Measurements from ENCODE around the gene PDZRN3. TPM values are rescaled to one million over a fixed set of nuclear protein-coding genes. Genes with fewer than 3 reads are reported as not detected.

PDZRN3 gene
- polyA plus RNA-seq, 2 of the 4 experiments (the other 2 are of a cell fraction): not detected

DNA sequence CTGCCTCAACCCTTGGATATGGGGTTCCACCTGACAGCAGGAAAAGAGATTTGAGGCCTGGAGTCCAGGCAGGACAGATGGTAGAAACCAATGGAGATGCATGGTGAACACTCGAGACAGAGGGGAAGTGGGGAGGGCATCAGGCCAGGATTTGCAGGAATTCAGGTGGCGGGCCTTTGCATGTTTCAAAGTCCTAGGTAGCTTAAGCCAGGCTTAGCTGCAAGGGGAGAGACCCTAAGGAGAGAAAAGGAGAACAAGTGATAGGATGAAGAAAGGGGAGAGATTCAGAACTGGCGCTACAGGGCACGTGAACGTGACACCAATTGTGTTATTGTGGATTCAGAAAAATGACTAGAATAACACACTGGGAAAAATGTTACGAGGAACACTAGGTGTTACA lies 182.6 kb downstream of the PDZRN3 start:
- CTCF ChIA-PET: interaction anchor here (0.7 kb wide), 1 partner anchor 61 kb away, joined by 3 read pairs; no protein-coding TSS in a partner anchor
- 32% methylated on average over 6 of the region's 6 CpGs for WGBS (ENCODE audit: missing lambda C conversion rate)
- POLR2A ChIA-PET: no interaction called here
- H3K4me1 ChIP-seq: no peaks in the 10 kb centered on the region
- no peak for DNase-seq (ENCODE audit: low read depth in 1 of 2, low spot score in 1 of 2)
- no peak for TF ChIP-seq NR3C1 (IDR thresholded peaks at IDR 0.05)
- no peak overlapping the region for H3K4me3 ChIP-seq
- no peak for ATAC-seq
- no peak for FAIRE-seq
- H3K4me2 ChIP-seq: no peak overlapping the region
- no peaks in the 10 kb centered on the region for H3K9me3 ChIP-seq
- no peak overlapping the region for H3K27ac ChIP-seq

GRCh38 chr3:73437828-73438227 lies 186.9 kb downstream of the PDZRN3 start:
- WGBS (ENCODE audit: missing lambda C conversion rate): 0% methylated on average over 3 of the region's 3 CpGs
- no peak for TF ChIP-seq JUN (IDR thresholded peaks at IDR 0.05)
- no peak for TF ChIP-seq HEYL (CRISPR knock-in tag; IDR thresholded peaks at IDR 0.05)
- TF ChIP-seq REST (IDR thresholded peaks at IDR 0.05): no peak
- TF ChIP-seq, protein P1, sequence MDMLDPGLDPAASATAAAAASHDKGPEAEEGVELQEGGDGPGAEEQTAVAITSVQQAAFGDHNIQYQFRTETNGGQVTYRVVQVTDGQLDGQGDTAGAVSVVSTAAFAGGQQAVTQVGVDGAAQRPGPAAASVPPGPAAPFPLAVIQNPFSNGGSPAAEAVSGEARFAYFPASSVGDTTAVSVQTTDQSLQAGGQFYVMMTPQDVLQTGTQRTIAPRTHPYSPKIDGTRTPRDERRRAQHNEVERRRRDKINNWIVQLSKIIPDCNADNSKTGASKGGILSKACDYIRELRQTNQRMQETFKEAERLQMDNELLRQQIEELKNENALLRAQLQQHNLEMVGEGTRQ (IDR thresholded peaks at IDR 0.05): no peak
- no peak for TF ChIP-seq HOXB13 (CRISPR knock-in tag; IDR thresholded peaks at IDR 0.05; ENCODE audit: low read depth)
- TF ChIP-seq ZNF302 (CRISPR knock-in tag; IDR thresholded peaks at IDR 0.05): no peak
- no peak for TF ChIP-seq CEBPB (IDR thresholded peaks at IDR 0.05)
- TF ChIP-seq NFE2L2 (conservative IDR thresholded peaks at IDR 0.05; ENCODE audit: low read length): no peak
- TF ChIP-seq RFX5 (IDR thresholded peaks at IDR 0.05): no peak
- TF ChIP-seq, protein P2, sequence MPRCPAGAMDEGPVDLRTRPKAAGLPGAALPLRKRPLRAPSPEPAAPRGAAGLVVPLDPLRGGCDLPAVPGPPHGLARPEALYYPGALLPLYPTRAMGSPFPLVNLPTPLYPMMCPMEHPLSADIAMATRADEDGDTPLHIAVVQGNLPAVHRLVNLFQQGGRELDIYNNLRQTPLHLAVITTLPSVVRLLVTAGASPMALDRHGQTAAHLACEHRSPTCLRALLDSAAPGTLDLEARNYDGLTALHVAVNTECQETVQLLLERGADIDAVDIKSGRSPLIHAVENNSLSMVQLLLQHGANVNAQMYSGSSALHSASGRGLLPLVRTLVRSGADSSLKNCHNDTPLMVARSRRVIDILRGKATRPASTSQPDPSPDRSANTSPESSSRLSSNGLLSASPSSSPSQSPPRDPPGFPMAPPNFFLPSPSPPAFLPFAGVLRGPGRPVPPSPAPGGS (IDR thresholded peaks at IDR 0.05): no peak
- TF ChIP-seq RAD21 (conservative IDR thresholded peaks at IDR 0.05 in 1 of 2, IDR thresholded peaks at IDR 0.05 in 1 of 2): no peak
- TF ChIP-seq PHF8 (IDR thresholded peaks at IDR 0.05; ENCODE audit: borderline replicate concordance, low read depth): no peak
- TF ChIP-seq, protein P3, sequence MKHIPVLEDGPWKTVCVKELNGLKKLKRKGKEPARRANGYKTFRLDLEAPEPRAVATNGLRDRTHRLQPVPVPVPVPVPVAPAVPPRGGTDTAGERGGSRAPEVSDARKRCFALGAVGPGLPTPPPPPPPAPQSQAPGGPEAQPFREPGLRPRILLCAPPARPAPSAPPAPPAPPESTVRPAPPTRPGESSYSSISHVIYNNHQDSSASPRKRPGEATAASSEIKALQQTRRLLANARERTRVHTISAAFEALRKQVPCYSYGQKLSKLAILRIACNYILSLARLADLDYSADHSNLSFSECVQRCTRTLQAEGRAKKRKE (CRISPR knock-in tag; IDR thresholded peaks at IDR 0.05; ENCODE audit: low read depth): no peak
- TF ChIP-seq KDM5A (IDR thresholded peaks at IDR 0.05): no peak
- no peak for TF ChIP-seq EP300 (IDR thresholded peaks at IDR 0.05)
- TF ChIP-seq, protein P4, sequence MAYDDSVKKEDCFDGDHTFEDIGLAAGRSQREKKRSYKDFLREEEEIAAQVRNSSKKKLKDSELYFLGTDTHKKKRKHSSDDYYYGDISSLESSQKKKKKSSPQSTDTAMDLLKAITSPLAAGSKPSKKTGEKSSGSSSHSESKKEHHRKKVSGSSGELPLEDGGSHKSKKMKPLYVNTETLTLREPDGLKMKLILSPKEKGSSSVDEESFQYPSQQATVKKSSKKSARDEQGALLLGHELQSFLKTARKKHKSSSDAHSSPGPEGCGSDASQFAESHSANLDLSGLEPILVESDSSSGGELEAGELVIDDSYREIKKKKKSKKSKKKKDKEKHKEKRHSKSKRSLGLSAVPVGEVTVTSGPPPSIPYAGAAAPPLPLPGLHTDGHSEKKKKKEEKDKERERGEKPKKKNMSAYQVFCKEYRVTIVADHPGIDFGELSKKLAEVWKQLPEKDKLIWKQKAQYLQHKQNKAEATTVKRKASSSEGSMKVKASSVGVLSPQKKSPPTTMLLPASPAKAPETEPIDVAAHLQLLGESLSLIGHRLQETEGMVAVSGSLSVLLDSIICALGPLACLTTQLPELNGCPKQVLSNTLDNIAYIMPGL (CRISPR knock-in tag; IDR thresholded peaks at IDR 0.05; ENCODE audit: borderline replicate concordance): no peak
- TF ChIP-seq, protein P5, sequence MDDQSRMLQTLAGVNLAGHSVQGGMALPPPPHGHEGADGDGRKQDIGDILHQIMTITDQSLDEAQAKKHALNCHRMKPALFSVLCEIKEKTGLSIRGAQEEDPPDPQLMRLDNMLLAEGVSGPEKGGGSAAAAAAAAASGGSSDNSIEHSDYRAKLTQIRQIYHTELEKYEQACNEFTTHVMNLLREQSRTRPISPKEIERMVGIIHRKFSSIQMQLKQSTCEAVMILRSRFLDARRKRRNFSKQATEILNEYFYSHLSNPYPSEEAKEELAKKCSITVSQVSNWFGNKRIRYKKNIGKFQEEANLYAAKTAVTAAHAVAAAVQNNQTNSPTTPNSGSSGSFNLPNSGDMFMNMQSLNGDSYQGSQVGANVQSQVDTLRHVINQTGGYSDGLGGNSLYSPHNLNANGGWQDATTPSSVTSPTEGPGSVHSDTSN (IDR thresholded peaks at IDR 0.05): no peak
- POLR2A ChIA-PET: no interaction called here
- DNase-seq (ENCODE audit: low read depth in 1 of 2, low spot score in 1 of 2) (no peak), ATAC-seq (no peak), FAIRE-seq (no peak)
- Histone ChIP-seq H3K4me2 (no peak overlapping the region), H3K4me3 (no peak overlapping the region), H3K4me1 (no peaks in the 10 kb centered on the region), H3K9me3 (no peaks in the 10 kb centered on the region), H3K27ac (no peak overlapping the region)
- CTCF ChIA-PET: interaction anchor here (1.4 to 2.0 kb wide), 2 partner anchors 9 to 336 kb away, joined by 3 to 7 read pairs; no protein-coding TSS in a partner anchor
